C4-2B (cell line): ENCODE data around the gene TAAR1.

Source experiments
- ZFX ChIP-seq: fragments of 450-650 bp; IDR thresholded peaks from 2 replicates; pipeline ENCODE4 v1.6.1; 2017
- TF ChIP-seq, protein P1 (sequence below): fragments of 450-650 bp; conservative IDR thresholded peaks from 2 replicates; pipeline ENCODE4 v1.5.1; 2017; ENCODE audit warnings: mild to moderate bottlenecking

DNA sequence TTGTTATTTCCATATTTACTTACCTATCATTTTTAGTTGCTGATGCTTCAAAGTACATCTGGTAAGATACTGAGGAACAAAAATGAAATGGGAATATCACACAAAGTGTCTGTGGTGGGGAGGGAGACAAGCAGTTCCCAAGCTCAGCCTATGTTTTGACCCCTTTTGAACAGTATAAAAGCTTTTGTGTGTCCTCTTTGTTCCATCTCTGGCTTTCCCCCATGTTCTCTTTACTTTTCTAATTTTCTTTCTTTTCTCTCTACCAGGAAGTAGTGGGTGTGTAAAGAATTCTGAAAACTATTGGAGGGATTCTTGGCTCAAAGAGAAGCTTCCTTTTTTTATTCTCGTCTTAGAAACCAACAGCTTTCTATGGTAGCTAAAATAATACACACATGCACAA lies 42.3 kb downstream of the TAAR1 start:
- TF ChIP-seq, protein P1, sequence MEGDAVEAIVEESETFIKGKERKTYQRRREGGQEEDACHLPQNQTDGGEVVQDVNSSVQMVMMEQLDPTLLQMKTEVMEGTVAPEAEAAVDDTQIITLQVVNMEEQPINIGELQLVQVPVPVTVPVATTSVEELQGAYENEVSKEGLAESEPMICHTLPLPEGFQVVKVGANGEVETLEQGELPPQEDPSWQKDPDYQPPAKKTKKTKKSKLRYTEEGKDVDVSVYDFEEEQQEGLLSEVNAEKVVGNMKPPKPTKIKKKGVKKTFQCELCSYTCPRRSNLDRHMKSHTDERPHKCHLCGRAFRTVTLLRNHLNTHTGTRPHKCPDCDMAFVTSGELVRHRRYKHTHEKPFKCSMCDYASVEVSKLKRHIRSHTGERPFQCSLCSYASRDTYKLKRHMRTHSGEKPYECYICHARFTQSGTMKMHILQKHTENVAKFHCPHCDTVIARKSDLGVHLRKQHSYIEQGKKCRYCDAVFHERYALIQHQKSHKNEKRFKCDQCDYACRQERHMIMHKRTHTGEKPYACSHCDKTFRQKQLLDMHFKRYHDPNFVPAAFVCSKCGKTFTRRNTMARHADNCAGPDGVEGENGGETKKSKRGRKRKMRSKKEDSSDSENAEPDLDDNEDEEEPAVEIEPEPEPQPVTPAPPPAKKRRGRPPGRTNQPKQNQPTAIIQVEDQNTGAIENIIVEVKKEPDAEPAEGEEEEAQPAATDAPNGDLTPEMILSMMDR: no peak
- TF ChIP-seq ZFX: no peak
